ENCODE results near the gene CRY2. TPM values are rescaled to one million over a fixed set of nuclear protein-coding genes. Genes with fewer than 3 reads are reported as not detected.

The CRY2 gene
- total and polyA plus RNA-seq, 3 donors from 2014 or later, result 80.0 to 124 (median 109) TPM

DNA sequence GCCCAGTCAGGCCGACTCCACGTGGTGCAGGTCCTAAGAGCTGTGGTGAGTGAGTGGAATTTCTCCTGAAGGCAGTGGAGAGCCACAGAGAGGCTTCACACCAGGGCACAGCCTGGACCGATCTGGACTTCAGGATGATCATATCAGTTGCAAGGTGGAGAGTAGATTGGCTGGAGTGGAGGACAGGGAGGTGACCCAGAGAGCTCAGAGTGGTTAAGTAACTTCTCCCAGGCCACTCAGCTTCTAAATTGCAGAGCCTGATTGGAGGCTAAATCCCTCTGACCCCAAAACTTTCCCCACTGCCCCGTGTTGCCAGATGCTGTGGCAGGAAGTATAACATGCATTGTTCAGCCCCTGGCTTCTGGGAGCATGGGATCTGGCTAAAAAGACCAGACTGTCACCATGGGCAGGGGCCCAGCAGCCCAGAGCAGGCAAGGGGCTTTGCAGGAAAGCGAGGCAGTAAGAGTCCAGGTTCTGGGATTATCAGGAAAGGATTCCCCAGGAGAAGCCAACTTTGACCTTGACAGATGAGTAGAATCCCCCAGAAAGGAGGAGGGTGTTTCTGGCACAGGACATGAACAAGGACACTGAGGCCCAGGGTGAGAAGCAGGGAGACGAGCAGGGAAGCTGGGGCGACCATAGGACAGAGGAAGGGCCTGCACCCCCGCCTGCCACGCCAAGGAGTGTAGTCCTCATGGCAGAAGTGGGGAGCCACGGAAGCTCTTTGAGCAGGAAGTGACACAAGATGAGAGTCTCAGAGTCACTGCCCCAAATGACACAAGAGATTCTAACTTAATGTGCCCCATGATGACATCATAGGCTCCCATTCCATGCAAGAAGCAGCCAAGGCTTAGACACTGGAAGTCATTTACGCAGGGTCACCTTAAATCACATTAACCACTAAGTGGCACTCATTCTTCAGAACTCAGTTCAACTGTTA, 37.5 kb upstream of the CRY2 start:
- Histone ChIP-seq H3K9me3 (no peaks in the 10 kb centered on the region), H3K27me3 (no peaks in the 10 kb centered on the region), H3K27ac (no peak overlapping the region), H3K36me3 (ENCODE audit: low read depth, missing control alignments) (no peaks in the 10 kb centered on the region), H3K4me3 (no peak overlapping the region), H3K4me1 (peaks cover 36% of the 10 kb centered on the region)
- DNase-seq, result no peak
- WGBS, 2 donors, result 71 to 73% methylated on average over 11 of the region's 11 CpGs
- intact Hi-C loops (cut with DNase I; ENCODE audit: low total_unique reads), result no loop called here
- TF ChIP-seq, protein P1, sequence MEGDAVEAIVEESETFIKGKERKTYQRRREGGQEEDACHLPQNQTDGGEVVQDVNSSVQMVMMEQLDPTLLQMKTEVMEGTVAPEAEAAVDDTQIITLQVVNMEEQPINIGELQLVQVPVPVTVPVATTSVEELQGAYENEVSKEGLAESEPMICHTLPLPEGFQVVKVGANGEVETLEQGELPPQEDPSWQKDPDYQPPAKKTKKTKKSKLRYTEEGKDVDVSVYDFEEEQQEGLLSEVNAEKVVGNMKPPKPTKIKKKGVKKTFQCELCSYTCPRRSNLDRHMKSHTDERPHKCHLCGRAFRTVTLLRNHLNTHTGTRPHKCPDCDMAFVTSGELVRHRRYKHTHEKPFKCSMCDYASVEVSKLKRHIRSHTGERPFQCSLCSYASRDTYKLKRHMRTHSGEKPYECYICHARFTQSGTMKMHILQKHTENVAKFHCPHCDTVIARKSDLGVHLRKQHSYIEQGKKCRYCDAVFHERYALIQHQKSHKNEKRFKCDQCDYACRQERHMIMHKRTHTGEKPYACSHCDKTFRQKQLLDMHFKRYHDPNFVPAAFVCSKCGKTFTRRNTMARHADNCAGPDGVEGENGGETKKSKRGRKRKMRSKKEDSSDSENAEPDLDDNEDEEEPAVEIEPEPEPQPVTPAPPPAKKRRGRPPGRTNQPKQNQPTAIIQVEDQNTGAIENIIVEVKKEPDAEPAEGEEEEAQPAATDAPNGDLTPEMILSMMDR (IDR thresholded peaks at IDR 0.05), result no peak
- no peak for TF ChIP-seq POLR2A (IDR thresholded peaks at IDR 0.05)

DNA sequence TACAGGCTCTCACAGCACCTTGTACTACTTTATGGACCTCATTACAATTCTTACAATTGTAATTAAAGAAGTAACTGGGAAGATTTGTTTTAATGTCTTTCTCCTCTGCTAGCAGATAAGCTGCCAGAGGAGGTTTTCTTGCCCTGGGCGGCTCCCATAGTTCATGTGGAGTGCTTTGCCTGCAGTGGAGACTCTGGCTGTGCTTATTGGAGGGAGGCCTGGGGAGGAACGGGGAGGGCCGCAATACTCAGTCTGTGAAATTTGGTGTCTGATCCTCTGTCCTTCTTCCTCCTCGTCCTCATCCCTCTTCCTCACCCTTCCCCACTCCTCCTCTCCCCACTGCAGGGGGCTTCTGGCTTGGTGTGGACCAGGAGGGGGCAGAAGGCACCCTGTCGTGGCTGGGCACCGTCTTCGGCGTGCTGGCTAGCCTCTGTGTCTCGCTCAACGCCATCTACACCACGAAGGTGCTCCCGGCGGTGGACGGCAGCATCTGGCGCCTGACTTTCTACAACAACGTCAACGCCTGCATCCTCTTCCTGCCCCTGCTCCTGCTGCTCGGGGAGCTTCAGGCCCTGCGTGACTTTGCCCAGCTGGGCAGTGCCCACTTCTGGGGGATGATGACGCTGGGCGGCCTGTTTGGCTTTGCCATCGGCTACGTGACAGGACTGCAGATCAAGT, 36.7 kb upstream of the CRY2 start:
- H3K4me1 ChIP-seq, result peaks cover 32% of the 10 kb centered on the region
- no peaks in the 10 kb centered on the region for H3K9me3 ChIP-seq
- 80 to 89% methylated on average over 17 to 23 of the region's 23 CpGs for WGBS, 2 donors
- no peaks in the 10 kb centered on the region for H3K36me3 ChIP-seq (ENCODE audit: low read depth, missing control alignments)
- no peaks in the 10 kb centered on the region for H3K27me3 ChIP-seq
- H3K27ac ChIP-seq, result no peak overlapping the region
- no peak for TF ChIP-seq POLR2A (IDR thresholded peaks at IDR 0.05)
- TF ChIP-seq, protein P1 (IDR thresholded peaks at IDR 0.05), result no peak
- no peak overlapping the region for H3K4me3 ChIP-seq
- DNase-seq, result no peak
- intact Hi-C loops (cut with DNase I; ENCODE audit: low total_unique reads), result no loop called here

DNA sequence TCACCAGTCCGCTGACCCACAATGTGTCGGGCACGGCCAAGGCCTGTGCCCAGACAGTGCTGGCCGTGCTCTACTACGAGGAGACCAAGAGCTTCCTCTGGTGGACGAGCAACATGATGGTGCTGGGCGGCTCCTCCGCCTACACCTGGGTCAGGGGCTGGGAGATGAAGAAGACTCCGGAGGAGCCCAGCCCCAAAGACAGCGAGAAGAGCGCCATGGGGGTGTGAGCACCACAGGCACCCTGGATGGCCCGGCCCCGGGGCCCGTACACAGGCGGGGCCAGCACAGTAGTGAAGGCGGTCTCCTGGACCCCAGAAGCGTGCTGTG, 36.2 kb upstream of the CRY2 start:
- WGBS, 2 donors, result 90 to 92% methylated on average over 7 to 17 of the region's 17 CpGs
- H3K4me1 ChIP-seq, result peaks cover 27% of the 10 kb centered on the region
- DNase-seq, result no peak
- intact Hi-C loops (cut with DNase I; ENCODE audit: low total_unique reads), result no loop called here
- TF ChIP-seq POLR2A (IDR thresholded peaks at IDR 0.05), result no peak
- TF ChIP-seq, protein P1 (IDR thresholded peaks at IDR 0.05), result no peak
- H3K9me3 ChIP-seq, result no peaks in the 10 kb centered on the region
- no peak overlapping the region for H3K27ac ChIP-seq
- no peak overlapping the region for H3K4me3 ChIP-seq
- no peaks in the 10 kb centered on the region for H3K27me3 ChIP-seq
- H3K36me3 ChIP-seq (ENCODE audit: low read depth, missing control alignments), result no peaks in the 10 kb centered on the region

DNA sequence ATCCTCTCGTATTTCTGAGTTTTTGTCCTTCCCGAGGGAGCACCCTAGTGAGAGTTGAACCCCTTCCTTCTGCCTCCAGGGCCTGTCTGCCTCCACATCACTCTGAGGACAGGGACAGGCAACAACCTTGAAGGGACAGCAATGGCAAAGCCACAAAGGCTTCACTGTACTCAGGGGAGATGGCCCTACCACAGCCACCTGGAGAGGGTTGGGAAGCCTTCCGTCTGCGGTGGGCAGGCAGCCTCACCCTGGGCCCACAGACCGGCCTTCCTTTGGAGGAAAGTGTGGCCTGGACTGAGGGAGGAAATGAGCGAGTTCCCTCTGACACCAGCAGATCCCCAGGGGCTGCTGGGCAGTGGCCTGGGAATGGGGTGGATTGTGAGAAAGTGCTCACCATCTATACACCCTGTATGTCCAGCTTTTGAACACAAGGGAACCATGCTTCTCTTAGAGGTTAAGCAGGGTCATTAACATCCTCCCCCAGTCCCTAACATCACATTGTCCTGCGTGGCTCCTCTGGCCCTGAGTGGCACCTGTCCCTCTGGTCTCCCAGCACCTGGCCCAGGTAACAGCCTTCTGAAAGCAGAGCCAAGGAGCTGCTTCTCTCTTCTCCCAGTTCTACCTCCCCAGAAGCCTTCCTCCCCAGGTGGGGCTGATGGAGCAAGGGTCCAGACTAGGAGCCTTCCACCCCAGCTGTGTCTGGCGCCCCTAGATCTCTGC, 35.5 kb upstream of the CRY2 start:
- Histone ChIP-seq H3K4me3 (no peak overlapping the region), H3K27ac (no peak overlapping the region), H3K9me3 (no peaks in the 10 kb centered on the region), H3K4me1 (peaks cover 21% of the 10 kb centered on the region), H3K27me3 (no peaks in the 10 kb centered on the region), H3K36me3 (ENCODE audit: low read depth, missing control alignments) (no peaks in the 10 kb centered on the region)
- TF ChIP-seq, protein P1 (IDR thresholded peaks at IDR 0.05), result no peak
- TF ChIP-seq POLR2A (IDR thresholded peaks at IDR 0.05), result no peak
- DNase-seq, result no peak
- intact Hi-C loops (cut with DNase I; ENCODE audit: low total_unique reads), result no loop called here
- 91 to 92% methylated on average over 7 to 8 of the region's 8 CpGs for WGBS, 2 donors
